NCI-H2029 treated with DMSO at 0.1 percent for 48 hours (cell line): ENCODE measurements around the gene SLC29A3.
"Not testable (repeated sequence)": the region's sequence is repeated elsewhere in the genome, so short reads cannot be mapped to it uniquely, and the experiment has no call there.

Source experiments
- DNase-seq: peaks from one replicate; lab custom pipeline; 2025; lab: John Stamatoyannopoulos, UW

The SLC29A3 gene

DNA sequence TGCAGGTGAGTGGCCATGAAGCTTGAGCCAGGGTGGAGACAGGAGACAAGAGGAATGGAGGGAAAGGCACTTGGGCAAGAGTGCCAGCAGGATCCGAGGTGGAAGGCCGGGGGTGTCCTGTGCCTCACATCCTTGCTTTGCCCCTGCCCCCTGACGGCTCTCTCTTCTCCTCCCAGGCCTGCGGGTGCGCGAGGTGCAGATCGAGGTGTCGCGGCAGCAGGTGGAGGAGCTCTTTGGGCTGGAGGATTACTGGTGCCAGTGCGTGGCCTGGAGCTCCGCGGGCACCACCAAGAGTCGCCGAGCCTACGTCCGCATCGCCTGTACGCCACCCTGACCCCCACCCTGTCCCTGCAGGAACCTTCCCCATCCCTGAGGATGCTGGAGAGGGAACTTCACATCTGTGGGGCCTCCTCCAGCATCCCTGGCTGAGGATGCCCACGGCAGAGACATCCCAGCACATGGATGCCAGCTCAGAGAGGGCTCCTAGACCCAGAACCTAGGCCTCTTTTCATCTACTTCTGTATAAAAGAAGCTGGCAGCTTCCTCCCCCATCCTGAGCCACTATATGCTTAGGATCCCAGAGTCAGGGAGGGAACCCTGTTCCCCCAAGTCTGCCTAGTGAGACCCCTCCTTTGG lies 34.4 kb upstream of the SLC29A3 start:
- no peak for DNase-seq

DNA sequence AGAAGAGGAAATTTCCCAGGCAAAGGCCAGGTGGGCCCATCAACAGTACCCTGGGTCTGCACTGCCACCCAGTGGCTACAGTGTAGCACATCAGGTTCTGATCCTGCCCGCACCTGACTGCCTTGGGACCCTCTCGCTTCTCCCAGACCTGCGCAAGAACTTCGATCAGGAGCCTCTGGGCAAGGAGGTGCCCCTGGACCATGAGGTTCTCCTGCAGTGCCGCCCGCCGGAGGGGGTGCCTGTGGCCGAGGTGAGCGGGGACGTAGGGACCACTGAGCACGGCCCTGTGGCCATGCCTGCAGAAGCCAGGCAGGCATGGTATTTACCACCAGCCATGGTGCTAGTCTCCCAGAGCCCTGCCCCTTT lies 33.9 kb upstream of the SLC29A3 start:
- no peak for DNase-seq

DNA sequence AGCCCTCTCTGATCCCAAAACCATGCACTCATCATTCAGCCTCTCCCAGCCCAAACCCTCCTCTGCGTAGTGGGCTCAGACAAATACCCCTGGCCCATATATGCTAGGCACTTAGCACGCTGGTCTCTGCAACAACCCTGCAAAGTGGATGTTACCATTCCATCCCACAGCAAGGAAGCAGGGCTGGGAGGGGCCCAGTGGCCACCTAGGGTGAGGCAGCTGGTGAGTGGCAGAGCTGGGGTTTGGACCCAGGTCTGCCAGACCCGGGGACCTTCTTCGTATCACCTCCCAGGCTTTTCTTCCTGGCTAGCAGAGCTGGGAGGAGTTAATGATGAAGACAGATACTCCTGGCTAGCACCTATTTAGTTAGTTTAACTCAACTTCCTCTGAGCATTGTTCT lies 33.1 kb upstream of the SLC29A3 start:
- DNase-seq, result no peak

DNA sequence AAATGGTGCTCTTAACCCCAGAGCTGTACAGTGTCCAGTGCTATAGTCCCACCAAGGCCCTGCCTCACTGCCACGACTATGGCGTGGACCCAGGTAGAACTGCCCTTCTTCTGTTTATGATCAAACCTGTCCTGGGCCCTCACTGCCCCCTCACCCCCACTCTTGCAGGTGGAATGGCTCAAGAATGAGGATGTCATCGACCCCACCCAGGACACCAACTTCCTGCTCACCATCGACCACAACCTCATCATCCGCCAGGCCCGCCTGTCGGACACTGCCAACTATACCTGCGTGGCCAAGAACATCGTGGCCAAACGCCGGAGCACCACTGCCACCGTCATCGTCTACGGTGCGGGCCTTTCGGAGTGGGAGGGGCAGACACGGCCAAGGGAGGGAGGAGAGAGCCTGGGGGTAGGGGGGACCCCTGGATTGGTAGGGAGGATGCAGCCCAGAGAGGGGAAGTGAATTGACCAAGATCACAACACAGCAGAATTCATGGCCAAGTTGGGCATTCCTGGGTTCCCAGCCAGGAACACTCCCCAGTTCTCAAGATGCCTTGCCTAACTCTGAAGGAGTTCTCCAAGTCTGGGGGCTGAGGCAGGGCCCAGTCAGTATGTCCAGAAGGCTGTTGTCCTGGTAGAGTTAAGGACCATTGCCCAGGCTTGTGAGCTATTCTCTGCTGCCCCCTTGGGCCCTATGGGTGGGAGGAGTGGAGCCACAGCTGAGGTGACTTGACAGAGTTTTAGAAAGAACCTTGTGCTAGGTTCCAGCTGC lies 32.4 kb upstream of the SLC29A3 start:
- no peak for DNase-seq

DNA sequence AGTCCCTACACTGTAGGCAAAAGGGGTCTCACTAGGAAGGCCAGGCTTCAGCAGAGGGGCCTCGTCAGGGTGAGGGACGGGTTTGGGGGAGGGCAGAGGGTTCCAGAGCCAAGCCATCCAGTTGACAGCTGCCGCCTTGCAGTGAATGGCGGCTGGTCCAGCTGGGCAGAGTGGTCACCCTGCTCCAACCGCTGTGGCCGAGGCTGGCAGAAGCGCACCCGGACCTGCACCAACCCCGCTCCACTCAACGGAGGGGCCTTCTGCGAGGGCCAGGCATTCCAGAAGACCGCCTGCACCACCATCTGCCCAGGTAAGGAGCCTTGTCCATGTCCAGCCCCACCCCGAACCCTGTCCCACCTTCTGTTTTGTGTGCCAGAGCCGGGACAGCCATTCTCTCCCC lies 31.6 kb upstream of the SLC29A3 start:
- no peak for DNase-seq

DNA sequence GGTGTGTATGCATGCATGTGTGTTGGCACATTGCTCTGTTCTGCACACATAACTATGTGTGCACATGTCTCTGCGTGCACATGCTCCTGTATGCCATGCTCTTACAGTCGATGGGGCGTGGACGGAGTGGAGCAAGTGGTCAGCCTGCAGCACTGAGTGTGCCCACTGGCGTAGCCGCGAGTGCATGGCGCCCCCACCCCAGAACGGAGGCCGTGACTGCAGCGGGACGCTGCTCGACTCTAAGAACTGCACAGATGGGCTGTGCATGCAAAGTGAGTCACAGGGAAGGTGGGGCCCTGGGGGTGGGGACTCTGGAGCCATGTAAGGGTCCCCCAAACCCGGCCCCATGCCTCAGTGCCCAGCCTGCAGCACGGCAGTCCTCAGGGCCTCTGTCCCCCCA lies 30.6 kb upstream of the SLC29A3 start:
- no peak for DNase-seq

DNA sequence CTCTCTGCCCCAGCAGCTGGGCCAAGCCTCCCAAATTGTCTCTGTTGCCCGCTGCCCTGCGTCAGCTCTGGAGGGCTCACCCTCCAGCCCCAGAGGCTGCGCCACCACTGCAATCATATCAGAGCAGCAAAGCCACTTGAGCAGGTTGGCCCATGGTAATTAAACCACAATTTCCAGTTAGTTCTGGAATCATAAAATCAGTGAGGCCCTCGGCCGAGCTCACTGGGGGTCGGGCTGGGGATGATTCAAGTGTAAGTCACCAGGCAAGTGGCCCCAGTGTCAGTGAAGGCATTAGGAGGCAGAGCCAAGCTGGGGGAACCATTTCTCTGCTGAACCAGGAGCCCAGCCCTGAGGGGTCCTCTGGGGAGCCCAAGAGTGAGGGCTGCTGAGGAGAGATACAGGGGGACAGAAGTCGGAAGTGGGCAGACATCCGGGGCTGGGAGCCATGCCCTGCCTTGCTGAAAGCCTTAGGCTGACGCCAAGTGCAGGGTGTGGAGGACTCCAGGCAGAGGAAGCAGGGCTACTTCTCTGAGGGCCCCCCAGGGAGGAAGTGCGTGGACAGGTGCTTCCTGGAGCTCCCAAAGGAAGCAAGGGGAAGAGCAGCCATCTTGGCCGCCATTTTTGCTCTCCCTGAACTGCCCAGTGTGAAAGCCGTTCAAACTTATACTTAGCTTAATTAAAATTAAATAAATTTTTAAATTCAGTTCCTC lies 29.5 kb upstream of the SLC29A3 start:
- DNase-seq, result no peak

DNA sequence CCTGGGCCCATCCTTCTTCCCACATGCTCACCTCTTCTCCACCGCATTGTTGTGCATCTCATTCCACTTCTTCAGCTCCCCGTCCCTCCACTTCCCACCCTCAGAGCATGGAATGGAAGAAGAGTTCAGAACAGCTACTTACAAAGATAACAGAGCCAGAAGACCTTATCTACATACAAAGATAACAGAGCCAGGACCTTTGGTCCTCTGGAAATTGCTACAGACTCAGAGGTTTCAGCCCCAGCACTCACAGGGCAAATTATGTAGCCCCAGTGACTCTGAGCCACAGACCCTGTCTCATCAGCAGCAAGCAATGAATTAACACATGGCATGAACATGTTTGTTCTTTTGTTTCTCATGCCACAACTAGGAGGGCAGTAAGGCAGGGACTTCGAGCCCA lies 28.7 kb upstream of the SLC29A3 start:
- DNase-seq, result no peak

DNA sequence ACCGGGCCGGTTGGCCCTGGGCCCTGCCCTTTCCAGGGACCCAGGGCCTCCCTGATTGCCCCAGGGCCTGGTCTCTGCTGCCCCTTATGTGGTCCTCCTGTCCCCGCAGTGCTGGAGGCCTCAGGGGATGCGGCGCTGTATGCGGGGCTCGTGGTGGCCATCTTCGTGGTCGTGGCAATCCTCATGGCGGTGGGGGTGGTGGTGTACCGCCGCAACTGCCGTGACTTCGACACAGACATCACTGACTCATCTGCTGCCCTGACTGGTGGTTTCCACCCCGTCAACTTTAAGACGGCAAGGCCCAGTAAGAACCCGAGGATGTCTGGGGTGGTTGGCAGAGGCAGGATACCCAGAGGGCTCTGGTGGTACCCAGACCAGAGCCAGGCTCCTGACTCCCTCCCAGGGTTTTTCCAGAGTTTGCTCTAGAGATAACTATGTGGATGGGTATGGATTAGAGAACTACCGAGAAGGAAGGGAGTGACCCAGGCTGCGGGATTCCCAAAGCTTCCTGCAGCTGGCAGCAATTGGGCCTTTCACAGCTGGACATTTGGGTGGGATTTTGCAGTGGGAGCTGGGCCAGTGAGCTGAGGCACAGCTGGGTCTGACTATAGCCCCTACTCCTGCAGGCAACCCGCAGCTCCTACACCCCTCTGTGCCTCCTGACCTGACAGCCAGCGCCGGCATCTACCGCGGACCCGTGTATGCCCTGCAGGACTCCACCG lies 28.1 kb upstream of the SLC29A3 start:
- DNase-seq, result no peak

DNA sequence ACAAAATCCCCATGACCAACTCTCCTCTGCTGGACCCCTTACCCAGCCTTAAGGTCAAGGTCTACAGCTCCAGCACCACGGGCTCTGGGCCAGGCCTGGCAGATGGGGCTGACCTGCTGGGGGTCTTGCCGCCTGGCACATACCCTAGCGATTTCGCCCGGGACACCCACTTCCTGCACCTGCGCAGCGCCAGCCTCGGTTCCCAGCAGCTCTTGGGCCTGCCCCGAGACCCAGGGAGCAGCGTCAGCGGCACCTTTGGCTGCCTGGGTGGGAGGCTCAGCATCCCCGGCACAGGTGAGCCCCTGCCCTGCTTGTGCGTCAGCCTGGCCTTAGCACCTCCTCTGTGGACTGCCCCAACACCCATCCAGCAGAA lies 27.5 kb upstream of the SLC29A3 start:
- DNase-seq, result no peak

DNA sequence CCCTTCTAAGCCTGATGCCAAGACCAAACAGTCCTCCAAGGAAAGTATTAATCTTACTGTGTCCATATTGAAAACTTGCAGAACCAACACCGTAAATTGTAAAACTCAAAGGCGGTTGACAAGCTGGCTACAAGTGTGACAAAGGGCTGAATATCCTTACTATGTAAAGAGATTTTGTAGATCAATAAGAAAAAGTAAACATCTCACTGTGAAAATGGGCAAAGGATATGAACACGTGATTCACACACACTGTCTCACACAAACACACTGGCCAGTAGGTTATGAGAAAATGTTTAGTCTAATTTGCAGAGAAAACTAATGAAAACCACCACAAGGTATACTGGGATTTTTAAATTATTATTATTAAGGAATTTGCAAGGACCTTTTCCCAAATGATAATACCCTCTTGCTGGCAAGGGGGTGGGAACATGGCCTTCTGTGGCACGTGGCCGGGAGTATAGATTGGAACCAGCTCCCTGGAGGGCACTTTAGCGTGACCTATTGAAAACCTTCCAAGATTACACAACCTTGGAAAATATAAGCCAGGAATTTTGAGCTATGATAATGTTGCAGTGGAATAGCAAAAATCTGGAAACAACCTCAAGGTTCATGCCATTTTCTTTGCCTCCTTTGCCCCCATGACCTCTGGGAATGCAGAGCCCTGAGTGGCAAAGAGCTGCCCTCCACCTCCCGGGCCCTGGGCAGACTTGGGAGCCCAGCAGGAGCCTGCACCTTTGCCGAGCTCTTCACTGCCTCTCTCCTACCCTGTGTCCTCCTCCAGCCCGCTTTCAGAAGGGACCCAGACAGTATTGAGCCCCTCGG lies 26.2 kb upstream of the SLC29A3 start:
- DNase-seq, result no peak

DNA sequence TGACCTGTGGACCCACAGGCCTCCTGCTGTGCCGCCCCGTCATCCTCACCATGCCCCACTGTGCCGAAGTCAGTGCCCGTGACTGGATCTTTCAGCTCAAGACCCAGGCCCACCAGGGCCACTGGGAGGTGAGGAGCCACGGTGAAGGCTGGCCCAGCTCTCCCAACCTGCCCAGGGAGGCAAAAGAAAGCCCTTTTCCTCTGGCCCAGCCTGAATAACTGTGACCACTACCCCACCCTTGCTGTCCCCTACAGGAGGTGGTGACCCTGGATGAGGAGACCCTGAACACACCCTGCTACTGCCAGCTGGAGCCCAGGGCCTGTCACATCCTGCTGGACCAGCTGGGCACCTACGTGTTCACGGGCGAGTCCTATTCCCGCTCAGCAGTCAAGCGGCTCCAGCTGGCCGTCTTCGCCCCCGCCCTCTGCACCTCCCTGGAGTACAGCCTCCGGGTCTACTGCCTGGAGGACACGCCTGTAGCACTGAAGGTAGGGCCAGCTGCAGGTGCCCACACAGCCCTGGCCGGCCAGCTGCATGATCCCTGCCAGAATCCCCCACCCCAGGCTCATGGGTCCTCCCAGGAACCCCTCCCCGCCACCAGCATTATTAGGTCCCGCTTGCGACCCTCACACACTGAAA lies 25.5 kb upstream of the SLC29A3 start:
- DNase-seq, result no peak

DNA sequence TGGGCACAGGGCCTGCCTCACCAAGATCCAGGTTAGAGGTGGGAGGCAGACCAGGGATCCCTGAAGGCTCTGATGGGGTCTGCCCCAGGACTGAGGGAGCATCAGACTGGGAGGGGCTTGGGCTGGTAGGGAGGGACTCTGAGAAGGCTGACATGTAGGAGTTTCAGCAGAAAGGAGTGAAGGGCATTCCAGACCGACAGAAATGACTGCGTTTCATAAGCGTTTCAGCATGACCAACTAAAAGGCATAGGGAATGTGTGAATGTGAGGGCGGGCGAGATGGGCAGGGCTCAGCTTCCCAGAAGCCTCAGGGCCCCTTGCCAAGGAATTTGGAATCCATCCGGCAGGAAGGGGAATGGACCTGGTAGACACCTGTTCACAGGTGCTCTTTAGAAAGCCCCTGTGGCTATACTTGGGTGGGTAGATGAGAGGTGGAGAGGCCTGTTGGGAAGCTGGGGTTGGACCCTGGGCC lies 24.9 kb upstream of the SLC29A3 start:
- no peak for DNase-seq

DNA sequence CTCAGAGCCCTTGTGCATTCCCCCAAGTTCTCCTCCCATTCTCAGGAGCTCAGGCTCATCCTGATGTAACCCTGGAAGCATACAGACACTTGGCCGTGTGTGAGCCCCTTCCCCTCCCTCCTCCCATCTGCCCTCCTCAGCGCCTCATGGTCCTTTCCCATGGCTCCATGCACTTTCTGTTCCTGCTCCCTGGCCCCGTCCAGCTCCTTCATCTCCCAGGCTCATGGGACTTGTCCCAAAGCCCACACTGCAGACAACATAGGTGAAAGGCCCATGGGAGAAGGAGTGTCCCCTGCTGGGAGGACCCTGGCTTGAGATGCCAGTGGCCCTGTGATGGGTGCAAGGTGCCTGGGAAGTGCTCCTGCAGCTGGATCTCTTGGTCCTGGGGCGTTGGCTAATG lies 24.2 kb upstream of the SLC29A3 start:
- no peak for DNase-seq

DNA sequence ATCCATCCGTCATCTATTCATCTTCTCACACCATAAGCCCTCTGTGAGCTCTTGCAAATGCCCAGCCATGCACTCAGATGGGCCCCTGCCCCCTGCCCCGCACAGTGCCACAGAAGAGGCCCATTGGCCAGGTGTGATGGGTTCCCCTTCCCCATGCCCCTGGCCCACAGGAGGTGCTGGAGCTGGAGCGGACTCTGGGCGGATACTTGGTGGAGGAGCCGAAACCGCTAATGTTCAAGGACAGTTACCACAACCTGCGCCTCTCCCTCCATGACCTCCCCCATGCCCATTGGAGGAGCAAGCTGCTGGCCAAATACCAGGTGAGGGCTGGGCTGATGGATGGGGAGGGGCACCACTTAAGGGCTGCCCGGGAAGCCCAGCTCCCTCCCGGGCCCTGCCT lies 23.4 kb upstream of the SLC29A3 start:
- no peak for DNase-seq

DNA sequence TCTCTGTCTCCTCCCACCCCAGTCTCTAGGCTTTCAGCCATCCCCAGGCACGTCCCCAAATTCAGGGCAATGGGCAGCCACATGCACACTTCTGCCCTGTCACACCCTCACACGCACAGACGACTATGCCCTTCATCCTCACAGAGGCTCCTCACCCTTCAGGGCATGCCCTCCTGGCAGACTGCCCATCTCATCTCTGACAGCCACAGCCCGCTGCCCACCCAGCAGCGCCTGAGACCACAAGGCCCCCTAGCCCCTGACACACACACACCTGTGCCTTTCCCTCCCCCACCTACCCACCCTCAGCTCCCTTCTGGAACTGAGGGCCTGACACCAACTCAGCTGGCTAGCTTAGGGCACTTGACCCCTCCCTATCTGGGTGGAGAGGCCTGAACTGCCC lies 23.0 kb upstream of the SLC29A3 start:
- DNase-seq, result no peak

DNA sequence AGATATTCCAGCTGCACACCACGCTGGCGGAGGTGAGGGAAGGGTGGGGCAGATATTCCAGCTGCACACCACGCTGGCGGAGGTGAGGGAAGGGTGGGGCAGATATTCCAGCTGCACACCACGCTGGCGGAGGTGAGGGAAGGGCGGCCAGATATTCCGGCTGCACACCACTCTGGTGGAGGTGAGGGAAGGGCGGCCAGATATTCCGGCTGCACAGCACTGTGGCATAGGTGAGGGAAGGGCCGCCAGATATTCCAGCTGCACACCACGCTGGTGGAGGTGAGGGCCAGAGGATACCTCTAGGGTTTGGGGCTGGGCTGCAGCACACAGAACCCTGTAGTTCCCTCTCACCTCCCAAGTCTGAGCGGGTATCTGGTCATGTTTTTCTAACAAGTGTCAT lies 22.2 kb upstream of the SLC29A3 start:
- not testable (repeated sequence) for DNase-seq

DNA sequence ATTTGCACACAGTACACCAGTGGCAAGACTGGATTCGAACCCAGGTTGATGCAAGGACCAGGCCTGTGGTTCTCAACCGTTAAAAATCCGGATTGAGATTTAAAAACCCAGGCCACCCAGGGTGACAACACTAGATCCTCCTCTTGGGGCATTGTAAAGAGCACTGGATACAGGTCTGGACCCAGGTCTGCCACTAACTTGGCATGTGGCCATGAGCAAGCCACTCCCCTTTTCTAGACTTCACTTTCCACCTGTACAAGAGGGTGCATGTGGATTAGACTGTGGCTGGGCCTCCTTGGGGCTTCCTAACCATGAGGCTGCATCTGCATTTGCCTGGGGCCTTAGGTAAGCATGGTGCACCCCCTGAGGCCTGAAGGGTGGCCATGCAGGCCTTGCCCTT lies 21.7 kb upstream of the SLC29A3 start:
- no peak for DNase-seq

DNA sequence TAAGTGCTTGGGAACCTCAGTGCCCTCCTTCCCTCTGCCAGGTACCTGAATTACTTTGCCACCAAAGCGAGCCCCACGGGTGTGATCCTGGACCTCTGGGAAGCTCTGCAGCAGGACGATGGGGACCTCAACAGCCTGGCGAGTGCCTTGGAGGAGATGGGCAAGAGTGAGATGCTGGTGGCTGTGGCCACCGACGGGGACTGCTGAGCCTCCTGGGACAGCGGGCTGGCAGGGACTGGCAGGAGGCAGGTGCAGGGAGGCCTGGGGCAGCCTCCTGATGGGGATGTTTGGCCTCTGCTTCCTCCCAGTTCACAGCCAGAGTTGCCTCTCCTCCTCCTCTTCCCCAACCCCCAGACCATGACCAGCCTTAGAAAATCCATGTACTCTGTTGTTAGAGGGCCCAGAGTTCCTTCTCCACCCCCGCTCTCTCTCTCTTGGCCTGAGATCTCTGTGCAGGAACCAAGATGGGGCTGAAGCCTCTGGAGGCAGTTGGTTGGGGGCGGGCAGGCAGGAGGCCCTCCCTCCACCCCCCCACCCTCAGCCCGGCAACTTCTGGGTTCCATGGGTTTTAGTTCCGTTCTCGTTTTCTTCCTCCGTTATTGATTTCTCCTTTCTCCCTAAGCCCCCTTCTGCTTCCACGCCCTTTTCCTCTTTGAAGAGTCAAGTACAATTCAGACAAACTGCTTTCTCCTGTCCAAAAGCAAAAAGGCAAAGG lies 19.8 kb upstream of the SLC29A3 start:
- no peak for DNase-seq

DNA sequence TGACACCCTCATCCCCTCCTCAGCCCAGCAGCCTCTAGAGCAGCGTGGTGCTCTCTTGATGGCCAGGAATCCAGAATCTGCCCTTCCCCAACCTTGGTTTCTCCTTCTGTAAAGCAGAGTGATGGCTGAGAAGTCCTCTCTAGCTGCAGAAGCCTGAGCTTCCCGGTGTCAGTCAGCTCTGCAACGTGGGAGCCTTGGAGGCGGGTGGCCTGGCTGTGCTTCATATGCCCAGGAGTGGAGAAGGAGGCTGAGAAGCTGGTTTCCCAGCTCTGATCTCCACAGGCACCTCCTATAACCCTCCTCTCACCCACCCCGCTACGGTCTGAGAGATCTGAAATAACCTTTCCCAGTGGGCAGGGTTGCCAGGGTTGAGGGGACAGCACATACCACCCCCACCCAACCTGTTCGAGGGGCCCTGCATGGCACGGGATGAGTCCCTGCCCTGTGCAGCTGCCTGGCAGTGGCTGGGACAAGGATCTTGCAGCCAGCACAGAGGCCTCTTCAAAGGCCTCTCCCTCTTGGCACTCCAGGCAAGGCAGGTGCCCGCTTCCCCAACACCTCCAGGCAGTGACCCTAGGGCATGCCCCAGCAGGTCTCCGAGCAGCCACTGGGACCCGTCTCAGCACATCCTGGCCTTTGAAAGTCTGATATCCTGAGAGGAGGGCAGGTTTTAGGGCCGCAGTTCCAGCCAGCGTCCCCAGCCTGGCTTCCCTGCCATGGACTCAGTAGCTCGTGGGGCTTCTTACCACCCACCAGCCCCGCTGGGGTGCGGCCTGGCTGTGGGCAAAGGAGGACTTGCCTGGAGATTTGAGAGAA lies 18.3 kb upstream of the SLC29A3 start:
- no peak for DNase-seq
